Prostate gland (tissue), 2 donors: ENCODE data around the gene PTPRT. TPM values are rescaled to one million over a fixed set of nuclear protein-coding genes. Genes with fewer than 3 reads are reported as not detected.

Source experiments
- DNase-seq: peaks from one replicate; pipeline ENCODE4 v3.0.0-alpha.2; 2019; ENCODE audit warnings: low spot score
- H3K27ac ChIP-seq, 2 donors: fragments of 200-600 bp; sonication (generic); 2 replicates each; pipeline ENCODE4 v1.5.1; 2017 to 2019
- H3K27me3 ChIP-seq: fragments of 200-600 bp; sonication (generic); replicated peaks from 2 replicates; pipeline ENCODE4 v1.5.1; 2019; ENCODE audit not compliant: insufficient read depth
- H3K36me3 ChIP-seq, 2 donors: fragments of 200-600 bp; sonication (generic); 1 replicate in 1 of 2; 2 replicates in 1 of 2; pipeline versions ENCODE4 v1.5.1 to v1.8.1; 2017 to 2019
- H3K4me1 ChIP-seq: fragments of 200-600 bp; sonication (generic); replicated peaks from 2 replicates; pipeline ENCODE4 v1.5.1; 2019
- H3K4me3 ChIP-seq, 2 donors: fragments of 200-600 bp; sonication (generic); 2 replicates each; pipeline ENCODE4 v1.5.1; 2017 to 2019
- H3K9me3 ChIP-seq: fragments of 200-600 bp; sonication (generic); 2 replicates; pipeline ENCODE4 v1.5.1; 2017
- POLR2A ChIP-seq: fragments of 450-650 bp; IDR thresholded peaks from one replicate; pipeline ENCODE4 v1.6.1; 2016; ENCODE audit warnings: antibody characterized with exemption, mild to moderate bottlenecking
- POLR2AphosphoS5 ChIP-seq: sonication (generic); formaldehyde crosslinking; IDR thresholded peaks from one replicate; pipeline ENCODE4 v1.6.1; 2017; ENCODE audit warnings: antibody characterized with exemption
- WGBS: methylation state at CpG from one replicate; pipeline ENCODE4 v1.1.5; 2018; 5-methylcytosine and 5-hydroxymethylcytosine counted together
- intact Hi-C: fragments of 100-400 bp; cut with DNase I; formaldehyde crosslinking; loops from one replicate; pipeline ENCODE4 v1.14.2; 2022
- total RNA-seq, 2 donors: library from RNA; depleted of rRNA; stranded (reverse); fragments of >200 nt; gene quantifications; one replicate each; pipeline ENCODE4 v1.1.0, GENCODE V29; 2016
- TF ChIP-seq, protein P1 (sequence below), 4 experiments: fragments of 200-600 bp in 2 of 4; fragments of 450-650 bp in 2 of 4; sonication (generic) in 2 of 4; IDR thresholded peaks; 1 replicate in 3 of 4; 2 replicates in 1 of 4; pipeline ENCODE4 v1.5.1; 2016 to 2019; ENCODE audit warnings: antibody characterized with exemption in 4 of 4, mild to moderate bottlenecking in 2 of 4, moderate library complexity in 2 of 4

PTPRT gene
- total RNA-seq, 2 donors from 2014 or later = 1.5 to 3.5 TPM

DNA sequence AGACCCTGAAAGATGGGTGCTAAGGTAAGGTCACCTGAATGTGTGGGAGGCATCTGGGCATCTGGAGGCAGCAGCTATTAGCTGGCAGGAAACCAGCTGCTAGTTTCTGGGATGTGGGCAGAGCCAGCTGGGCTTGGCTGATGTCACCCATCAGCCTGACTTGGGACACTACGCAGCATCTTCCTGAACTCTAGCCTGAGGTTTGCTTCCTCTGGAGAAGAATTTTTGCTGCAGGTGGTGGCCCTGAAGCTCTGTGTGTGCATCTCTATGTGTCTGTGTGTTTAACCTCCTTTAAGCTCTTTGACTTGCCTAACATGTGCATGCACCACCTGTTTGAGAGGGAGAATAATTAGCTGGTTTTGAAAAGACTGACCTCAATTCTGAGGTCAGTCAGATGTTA, 1106.4 kb downstream of the PTPRT start:
- intact Hi-C loops = no loop called here
- H3K27ac ChIP-seq = no peak overlapping the region
- no peak overlapping the region for H3K4me3 ChIP-seq
- 80% methylated on average over 1 of the region's 1 CpG for WGBS
- TF ChIP-seq POLR2A = no peak
- TF ChIP-seq POLR2AphosphoS5 = no peak
- TF ChIP-seq, protein P1, sequence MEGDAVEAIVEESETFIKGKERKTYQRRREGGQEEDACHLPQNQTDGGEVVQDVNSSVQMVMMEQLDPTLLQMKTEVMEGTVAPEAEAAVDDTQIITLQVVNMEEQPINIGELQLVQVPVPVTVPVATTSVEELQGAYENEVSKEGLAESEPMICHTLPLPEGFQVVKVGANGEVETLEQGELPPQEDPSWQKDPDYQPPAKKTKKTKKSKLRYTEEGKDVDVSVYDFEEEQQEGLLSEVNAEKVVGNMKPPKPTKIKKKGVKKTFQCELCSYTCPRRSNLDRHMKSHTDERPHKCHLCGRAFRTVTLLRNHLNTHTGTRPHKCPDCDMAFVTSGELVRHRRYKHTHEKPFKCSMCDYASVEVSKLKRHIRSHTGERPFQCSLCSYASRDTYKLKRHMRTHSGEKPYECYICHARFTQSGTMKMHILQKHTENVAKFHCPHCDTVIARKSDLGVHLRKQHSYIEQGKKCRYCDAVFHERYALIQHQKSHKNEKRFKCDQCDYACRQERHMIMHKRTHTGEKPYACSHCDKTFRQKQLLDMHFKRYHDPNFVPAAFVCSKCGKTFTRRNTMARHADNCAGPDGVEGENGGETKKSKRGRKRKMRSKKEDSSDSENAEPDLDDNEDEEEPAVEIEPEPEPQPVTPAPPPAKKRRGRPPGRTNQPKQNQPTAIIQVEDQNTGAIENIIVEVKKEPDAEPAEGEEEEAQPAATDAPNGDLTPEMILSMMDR (IDR thresholded peaks at IDR 0.05) = no peak
- DNase-seq = no peak
- H3K36me3 ChIP-seq = no peaks in the 10 kb centered on the region
- H3K27me3 ChIP-seq = no peaks in the 10 kb centered on the region
- no peaks in the 10 kb centered on the region for H3K4me1 ChIP-seq
- no peaks in the 10 kb centered on the region for H3K9me3 ChIP-seq

- intact Hi-C loops = no loop called here
- H3K27me3 ChIP-seq = no peaks in the 10 kb centered on the region
- peak; percentile 17 for DNase-seq
- H3K27ac ChIP-seq = no peak overlapping the region
- no peak overlapping the region for H3K4me3 ChIP-seq
- 35% methylated on average over 1 of the region's 1 CpG for WGBS
- no peaks in the 10 kb centered on the region for H3K9me3 ChIP-seq
- TF ChIP-seq POLR2AphosphoS5 = no peak
- TF ChIP-seq, protein P1 (IDR thresholded peaks at IDR 0.05) = no peak
- no peak for TF ChIP-seq POLR2A
- H3K36me3 ChIP-seq = no peaks in the 10 kb centered on the region
- no peaks in the 10 kb centered on the region for H3K4me1 ChIP-seq
Measured at GRCh38 chr20:42082611-42083010, 1107.1 kb downstream of the PTPRT start.

- H3K36me3 ChIP-seq = no peaks in the 10 kb centered on the region
- 67% methylated on average over 4 of the region's 4 CpGs for WGBS
- no peak for DNase-seq
- TF ChIP-seq POLR2AphosphoS5 (no peak), POLR2A (no peak)
- TF ChIP-seq, protein P1 (IDR thresholded peaks at IDR 0.05) = no peak
- no peak overlapping the region for H3K4me3 ChIP-seq
- no peaks in the 10 kb centered on the region for H3K9me3 ChIP-seq
- H3K27me3 ChIP-seq = no peaks in the 10 kb centered on the region
- no peaks in the 10 kb centered on the region for H3K4me1 ChIP-seq
- intact Hi-C loops = no loop called here
- H3K27ac ChIP-seq = no peak overlapping the region
Measured at GRCh38 chr20:42080956-42081355, 1108.8 kb downstream of the PTPRT start.

- H3K27ac ChIP-seq = peak overlapping the region; percentile 24 to 62
- intact Hi-C loops = no loop called here
- peak; percentile 62 for DNase-seq
Measured at GRCh38 chr20:42074944-42075343, 1114.8 kb downstream of the PTPRT start.

GRCh38 chr20:42067596-42067995, 1122.1 kb downstream of the PTPRT start:
- TF ChIP-seq, protein P1 (IDR thresholded peaks at IDR 0.05) = no peak
- TF ChIP-seq POLR2A = no peak
- intact Hi-C loops = no loop called here
- H3K36me3 ChIP-seq = no peaks in the 10 kb centered on the region

More at GRCh38 chr20:42074944-42075343, 1114.8 kb downstream of the PTPRT start:
- no peak for TF ChIP-seq POLR2A
- peak; percentile 95 for TF ChIP-seq POLR2AphosphoS5
- TF ChIP-seq, protein P1 (IDR thresholded peaks at IDR 0.05) = no peak
- no peaks in the 10 kb centered on the region for H3K9me3 ChIP-seq
- H3K4me1 ChIP-seq = no peaks in the 10 kb centered on the region
- no peaks in the 10 kb centered on the region for H3K27me3 ChIP-seq
- WGBS = 6% methylated on average over 1 of the region's 1 CpG
- no peak overlapping the region for H3K4me3 ChIP-seq
- H3K36me3 ChIP-seq = no peaks in the 10 kb centered on the region

More at GRCh38 chr20:42067596-42067995, 1122.1 kb downstream of the PTPRT start:
- WGBS = 49% methylated on average over 3 of the region's 3 CpGs
- no peaks in the 10 kb centered on the region for H3K27me3 ChIP-seq
- H3K4me1 ChIP-seq = no peaks in the 10 kb centered on the region
- no peak overlapping the region for H3K27ac ChIP-seq
- no peak for DNase-seq
- H3K4me3 ChIP-seq = no peak overlapping the region
- H3K9me3 ChIP-seq = no peaks in the 10 kb centered on the region
